IPS DF 4.7 (cell line): ENCODE results near the gene CREB5.
"Not testable (repeated sequence)": the region's sequence is repeated elsewhere in the genome, so short reads cannot be mapped to it uniquely, and the experiment has no call there.

ENCODE experiments used
- DNase-seq: peaks from one replicate; pipeline ENCODE4 v3.0.0-alpha.2; 2013; ENCODE audit warnings: low spot score; ENCODE audit errors: extremely low read depth

Gene CREB5

GRCh38 chr7:28411876-28412662 lies at the start of gene CREB5:
Gene CREB5, plus strand, starts transcription at chr7:28412518. Its CDS starts 397 bp downstream, at chr7:28412915.
- no peak for DNase-seq

- DNase-seq: no peak
Observed at GRCh38 chr7:28362812-28363211, 49.5 kb upstream of the CREB5 start.

GRCh38 chr7:28364082-28364481 lies 48.2 kb upstream of the CREB5 start:
- no peak for DNase-seq

- no peak for DNase-seq
Observed at GRCh38 chr7:28369523-28369922, 42.8 kb upstream of the CREB5 start.

- no peak for DNase-seq
Observed at GRCh38 chr7:28371846-28372245, 40.5 kb upstream of the CREB5 start.

- DNase-seq: no peak
Observed at GRCh38 chr7:28373990-28374389, 38.3 kb upstream of the CREB5 start.

GRCh38 chr7:28375729-28376128 lies 36.6 kb upstream of the CREB5 start:
- DNase-seq: no peak

- no peak for DNase-seq
Observed at GRCh38 chr7:28376634-28377033, 35.7 kb upstream of the CREB5 start.

- no peak for DNase-seq
Observed at GRCh38 chr7:28378574-28379149, 33.7 kb upstream of the CREB5 start.

GRCh38 chr7:28381466-28381865 lies 30.9 kb upstream of the CREB5 start:
- no peak for DNase-seq

- DNase-seq: no peak
Observed at GRCh38 chr7:28382144-28382543, 30.2 kb upstream of the CREB5 start.

- DNase-seq: no peak
Observed at GRCh38 chr7:28383975-28384374, 28.3 kb upstream of the CREB5 start.

- no peak for DNase-seq
Observed at GRCh38 chr7:28389504-28390395, 22.6 kb upstream of the CREB5 start.

GRCh38 chr7:28390426-28390825 lies 21.9 kb upstream of the CREB5 start:
- DNase-seq: no peak

GRCh38 chr7:28392289-28392688 lies 20.0 kb upstream of the CREB5 start:
- no peak for DNase-seq

- no peak for DNase-seq
Observed at GRCh38 chr7:28395404-28395803, 16.9 kb upstream of the CREB5 start.

GRCh38 chr7:28395831-28396230 lies 16.5 kb upstream of the CREB5 start:
- DNase-seq: no peak

GRCh38 chr7:28397141-28397540 lies 15.2 kb upstream of the CREB5 start:
- no peak for DNase-seq

- no peak for DNase-seq
Observed at GRCh38 chr7:28400838-28401360, 11.4 kb upstream of the CREB5 start.

- DNase-seq: not testable (repeated sequence)
Observed at GRCh38 chr7:28401567-28401966, 10.8 kb upstream of the CREB5 start.

GRCh38 chr7:28405662-28406061 lies 6.7 kb upstream of the CREB5 start:
- DNase-seq: no peak

GRCh38 chr7:28406192-28406591 lies 6.1 kb upstream of the CREB5 start:
- no peak for DNase-seq
